ENCODE data around the gene RNF166.
A peak's percentile ranks its signal among the peaks of the same experiment; 100 is the strongest.

RNF166 gene

DNA sequence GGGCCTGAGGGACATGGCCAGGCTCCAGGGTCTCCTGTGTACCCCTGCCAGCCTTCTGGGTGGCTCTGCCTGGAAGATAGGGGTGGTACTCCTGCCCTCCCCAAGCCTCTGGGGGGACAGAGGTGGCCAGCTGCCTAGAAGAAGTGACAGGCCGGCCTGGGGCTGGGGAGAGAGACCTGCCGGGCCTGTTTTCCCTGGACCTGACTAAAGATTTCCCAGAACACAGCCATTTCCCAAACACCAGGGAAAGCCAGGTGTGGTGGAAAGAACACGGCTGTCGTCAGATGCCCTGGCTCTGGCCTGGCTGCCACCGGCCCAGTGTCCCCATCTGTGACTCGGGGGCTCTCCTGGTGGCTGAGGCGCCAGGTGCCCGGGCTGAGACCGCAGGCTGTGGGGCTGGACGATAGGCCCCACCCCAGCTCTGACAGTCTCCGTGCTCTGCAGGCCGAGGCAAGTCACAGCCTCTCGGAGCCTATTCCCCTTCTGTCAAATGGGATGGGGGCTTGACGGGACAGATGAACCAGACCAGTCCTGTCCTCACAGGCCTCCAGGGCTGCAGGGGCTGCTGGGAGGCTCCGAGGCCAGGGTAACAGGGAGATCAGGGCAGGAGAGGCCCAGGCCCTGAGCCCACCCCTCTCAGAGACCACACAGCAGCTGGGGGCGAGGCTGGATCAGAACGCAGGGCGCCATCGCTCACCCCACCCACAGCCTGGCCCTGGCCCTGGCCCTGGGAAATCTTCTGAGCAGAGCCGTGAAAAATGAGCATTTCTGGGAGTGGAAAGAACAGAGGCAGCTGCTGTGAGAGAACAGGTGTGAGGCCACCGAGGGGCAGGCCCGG lies 33.1 kb upstream of the RNF166 start:
- no peak for DNase-seq

DNA sequence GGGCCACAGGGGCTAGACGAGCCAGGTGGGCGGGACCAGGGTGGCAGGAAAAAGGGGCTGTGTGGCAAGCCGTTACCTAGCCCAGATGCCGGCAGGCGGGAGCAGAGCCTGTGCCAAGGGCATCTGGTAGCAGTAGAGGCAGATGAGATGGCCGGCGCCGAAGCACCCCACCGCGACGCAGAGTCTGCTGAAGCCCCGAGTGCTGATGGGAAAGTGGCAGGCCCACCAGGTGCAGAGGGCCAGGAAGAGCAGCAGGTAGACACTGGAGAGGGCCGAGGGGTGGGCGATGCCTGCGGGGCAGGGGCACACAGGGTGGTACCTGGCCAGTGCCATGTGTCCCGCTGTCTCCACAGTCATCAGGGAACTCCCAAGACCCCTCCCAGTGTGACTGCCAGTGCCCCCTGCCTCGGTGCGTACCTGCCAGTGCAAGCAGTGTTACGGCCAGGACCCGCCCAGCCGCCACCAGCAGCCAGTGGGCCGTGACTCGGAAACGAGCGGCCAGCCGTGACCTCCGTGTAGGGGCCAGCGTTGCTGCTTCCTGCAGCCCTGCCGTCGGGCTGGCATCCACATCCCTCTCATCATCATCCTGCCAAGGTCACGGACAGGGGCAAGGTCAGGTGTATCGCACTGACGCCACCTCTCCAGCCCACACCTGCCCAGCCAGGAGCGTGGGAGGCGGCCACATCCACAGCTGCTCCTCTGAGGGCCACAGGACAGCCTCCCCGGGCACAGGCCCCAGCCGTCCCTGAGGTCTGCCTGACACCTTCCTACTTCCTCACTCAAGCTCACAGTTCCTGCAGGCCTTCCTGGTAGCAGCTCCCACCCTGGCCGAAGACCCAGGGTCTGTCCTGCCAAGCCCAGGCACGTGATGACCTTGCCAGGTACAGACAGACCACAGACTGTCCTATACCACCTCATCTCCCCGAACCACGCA lies 32.2 kb upstream of the RNF166 start:
- no peak for DNase-seq

DNA sequence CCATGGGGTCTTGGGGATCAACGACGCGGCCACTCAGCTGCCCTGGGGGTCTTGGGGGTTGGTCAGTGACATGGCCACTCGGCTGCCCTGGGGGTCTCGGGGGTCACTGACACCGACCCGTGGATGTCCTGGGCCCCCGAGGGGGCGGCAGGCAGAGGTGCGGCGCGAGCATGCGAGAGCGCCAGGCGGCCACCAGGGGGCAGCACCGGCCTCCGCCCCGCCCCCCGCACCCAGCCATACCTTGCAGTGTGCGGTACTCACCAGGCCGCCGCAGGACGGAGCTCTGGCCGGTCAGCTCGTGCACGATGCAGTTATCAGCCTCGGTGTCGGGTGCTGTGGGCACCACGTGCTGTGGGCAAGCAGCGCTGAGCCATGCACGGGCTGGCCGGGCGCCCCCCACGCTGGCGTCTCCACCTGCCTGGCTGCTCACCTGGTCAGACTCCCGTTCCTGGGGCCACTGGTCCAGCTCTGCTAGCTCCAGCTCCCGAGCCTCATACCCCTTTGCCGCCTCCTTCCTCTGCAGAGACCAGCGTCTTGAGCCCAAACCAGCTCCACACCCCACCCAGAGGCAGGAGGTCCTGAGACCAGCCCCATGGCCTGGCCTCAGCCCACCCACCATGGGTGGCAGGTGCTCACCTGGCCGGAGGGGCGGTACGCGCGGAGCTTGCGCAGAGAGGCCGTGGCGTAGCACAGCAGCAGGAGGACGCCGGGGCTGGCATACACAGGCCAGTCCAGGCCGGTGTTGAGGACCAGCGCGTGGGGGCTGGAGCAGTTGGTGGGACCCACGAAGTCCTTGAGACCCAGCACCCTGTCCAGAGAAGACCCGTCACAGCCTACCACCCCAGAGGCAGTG lies 31.3 kb upstream of the RNF166 start:
- peak; percentile 28 for DNase-seq

DNA sequence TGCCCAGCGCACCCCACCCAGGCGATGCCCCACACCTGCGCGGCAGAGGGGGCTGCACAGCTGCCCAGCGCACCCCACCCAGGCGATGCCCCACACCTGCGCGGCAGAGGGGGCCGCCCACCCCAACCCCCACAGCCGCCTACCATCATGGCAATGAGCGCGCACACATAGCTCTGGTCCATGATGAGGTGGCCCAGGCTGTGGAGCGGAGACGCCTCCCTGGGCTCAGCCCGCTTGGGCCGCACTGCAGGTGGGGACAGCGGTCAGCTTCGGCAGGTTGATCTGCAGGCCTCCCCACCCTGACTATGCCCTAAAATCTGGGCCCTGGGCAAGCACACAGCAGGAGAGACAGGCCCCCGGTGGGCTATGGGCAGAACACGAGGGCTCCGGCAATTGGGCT lies 30.3 kb upstream of the RNF166 start:
- no peak for DNase-seq

DNA sequence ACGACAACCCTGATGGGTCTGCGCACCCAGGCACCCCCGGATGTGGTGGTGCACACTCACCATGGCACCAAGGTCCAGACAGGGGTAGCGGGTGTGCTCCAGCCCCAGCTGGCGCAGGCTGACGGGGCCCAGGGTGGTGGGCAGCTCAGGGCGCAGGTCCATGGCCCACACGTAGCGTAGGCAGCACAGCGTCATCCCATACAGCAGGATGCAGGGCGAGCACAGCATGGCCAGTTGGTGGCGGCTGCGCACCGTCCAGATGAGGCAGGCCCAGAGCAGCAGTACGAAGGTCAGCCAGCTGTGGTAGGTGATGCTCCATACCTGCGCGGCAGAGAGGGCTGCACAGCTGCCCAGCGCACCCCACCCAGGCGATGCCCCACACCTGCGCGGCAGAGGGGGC lies 29.9 kb upstream of the RNF166 start:
- DNase-seq = no peak

DNA sequence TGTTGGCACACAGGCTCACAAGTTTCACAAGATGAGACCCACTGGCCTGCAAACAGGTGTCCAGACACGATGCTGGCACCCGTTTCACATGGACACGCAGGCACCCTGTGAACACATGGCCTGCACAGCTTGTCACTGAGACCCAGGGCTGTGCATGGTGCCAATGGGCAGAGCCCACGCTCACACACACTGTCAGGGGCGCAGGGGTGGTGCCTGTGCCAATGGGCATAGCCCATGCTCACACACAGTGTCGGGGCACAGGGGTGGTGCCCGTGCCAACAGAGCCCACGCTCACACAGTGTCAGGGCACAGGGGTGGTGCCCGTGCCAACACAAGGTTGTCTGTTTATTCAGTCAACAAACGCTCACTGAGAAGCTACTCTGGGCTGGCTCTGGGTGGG lies 29.4 kb upstream of the RNF166 start:
- DNase-seq = no peak

DNA sequence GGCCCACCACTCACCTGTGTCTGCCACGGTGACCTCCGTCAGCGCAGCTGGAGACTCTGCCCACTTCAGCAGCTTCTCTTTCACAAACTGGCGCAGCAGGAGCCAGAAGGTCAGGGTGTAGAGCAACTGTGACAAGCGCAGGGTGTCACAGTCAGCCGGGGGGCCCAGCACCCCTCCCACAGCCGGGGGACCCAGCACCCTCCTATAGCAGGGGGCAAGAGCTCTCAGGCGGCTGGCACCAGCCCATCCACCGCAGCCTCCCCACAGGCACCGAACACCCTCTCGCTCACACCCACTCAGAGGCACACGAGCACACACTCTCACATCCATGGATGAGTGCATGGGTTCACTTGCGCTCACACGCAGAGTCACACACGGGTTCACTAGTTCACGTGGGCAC lies 28.9 kb upstream of the RNF166 start:
- DNase-seq = no peak

DNA sequence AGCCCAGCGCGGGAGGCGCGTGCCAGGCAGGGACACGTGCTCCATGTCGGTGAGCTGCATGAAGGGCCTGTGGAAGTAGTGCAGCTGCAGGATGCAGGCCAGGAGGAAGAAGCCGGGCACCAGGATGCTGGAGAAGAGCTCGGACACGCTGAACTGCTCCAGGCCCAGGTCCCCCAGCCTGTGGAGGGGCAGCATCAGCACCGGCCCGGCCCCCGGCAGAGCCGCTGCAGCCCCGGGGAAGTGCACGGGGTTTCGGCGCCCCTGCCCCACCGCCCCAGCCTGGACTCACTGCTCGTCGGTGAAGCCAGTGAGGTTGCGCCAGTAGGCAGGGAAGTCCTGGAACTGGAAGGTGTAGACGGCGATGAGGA lies 28.1 kb upstream of the RNF166 start:
- no peak for DNase-seq

DNA sequence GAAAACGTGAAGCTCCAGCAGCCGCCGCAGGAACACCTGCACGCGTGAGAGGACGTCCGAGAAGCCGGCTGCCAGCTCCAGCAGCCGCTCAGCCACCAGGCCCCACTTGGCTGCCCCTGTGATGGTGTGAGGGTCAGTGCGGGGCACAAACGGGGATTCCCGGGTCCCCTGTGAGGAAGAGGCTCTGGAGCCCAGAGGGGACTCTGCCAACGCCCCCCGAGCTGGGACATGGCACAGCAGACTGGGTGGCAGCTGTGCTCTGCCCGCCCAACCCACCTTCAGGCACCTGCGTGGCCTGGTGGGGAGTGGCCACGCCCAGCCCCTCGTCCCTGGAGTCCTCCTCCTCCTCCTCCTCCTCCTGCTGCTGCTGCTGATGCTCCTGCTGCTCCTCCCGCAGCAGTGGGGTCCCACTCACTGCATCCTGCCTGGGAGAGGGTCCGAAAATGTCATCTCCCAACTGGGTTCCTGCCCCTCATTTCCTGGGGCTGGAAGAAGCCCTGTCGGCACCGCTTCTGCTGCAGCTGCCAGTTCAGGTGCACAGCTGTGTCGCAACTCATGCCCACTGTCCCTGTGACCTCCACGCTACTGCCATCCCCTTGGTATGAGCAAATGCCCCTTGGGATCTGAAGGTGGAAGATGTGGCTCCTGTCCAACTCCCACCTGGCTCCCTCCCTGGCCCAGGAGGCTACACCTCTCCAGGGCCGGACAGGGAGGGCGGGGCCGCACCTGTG lies 27.6 kb upstream of the RNF166 start:
- DNase-seq = no peak

DNA sequence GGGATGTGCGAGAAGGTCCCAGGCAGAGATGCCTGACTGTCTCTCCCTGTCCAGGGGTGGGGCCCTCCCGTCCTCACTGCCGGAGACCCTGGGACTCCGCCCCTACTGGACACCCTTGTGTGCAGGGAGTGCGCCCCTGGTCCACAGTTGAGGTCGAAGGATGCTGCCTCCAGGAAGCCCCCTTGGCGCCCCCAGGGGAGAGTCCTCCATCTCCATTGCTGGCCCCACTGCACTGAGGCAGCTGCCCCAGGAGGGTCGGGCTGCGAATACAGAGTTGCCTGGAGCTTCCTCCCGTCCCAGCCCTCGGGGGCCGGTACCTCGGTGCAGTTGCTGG lies 26.7 kb upstream of the RNF166 start:
- DNase-seq = no peak

DNA sequence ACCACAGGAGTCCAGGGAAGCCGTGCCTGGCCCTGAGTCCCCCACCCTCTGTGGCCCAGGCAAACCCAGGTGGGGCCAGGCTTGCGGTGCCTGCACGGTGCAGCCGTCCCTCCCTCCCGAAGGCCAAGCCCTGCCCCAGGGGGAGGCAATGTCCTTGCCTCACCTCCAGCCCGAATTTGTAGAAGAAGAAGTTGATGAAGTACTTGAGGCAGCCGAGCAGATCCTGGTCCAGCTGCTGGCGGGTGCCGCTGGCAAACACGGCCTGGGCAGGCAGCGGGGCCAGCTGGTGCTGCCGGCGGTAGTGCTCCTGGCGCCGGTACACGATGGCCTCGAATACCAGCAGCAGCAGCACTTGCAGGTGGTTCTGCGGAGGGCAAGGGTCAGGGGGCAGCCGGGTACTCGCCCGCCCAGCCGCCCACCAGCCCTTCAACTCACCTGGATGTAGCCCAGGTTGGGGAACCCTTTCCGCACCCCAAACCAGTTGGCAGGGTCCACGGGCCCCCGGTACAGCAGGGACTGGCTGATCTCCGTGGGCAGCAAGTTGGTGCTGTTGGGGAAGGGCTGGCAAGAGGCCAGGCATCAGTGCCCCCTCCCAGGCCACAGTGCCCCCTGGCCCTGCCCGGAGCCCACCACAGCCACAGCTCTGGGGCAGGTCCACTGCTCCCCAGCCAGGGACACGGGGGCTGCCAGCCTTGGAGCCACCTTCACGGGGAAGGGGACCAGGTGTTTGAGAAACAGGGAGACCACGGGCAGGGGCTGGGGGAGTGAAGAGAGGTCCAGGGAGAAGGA lies 26.2 kb upstream of the RNF166 start:
- DNase-seq = no peak

DNA sequence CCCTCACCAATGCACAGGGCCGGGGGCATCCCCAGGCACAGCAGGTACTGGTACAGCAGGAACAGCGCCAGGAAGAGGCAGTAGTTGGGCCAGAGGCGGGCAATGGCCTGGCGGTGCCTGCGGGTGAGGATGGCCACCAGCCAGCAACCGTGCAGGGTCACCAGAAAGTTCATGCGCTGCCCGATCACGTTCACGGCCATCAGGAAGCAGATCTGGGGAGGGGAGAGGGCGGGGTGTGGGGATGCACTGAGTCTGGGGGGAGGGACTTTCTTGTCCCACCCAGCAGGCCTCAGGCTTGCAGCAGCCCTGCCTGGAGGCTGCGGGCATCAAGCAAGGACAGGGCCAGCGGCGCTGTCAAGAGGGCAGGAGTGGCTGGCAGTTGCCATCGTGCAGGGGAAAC lies 25.5 kb upstream of the RNF166 start:
- DNase-seq = no peak

DNA sequence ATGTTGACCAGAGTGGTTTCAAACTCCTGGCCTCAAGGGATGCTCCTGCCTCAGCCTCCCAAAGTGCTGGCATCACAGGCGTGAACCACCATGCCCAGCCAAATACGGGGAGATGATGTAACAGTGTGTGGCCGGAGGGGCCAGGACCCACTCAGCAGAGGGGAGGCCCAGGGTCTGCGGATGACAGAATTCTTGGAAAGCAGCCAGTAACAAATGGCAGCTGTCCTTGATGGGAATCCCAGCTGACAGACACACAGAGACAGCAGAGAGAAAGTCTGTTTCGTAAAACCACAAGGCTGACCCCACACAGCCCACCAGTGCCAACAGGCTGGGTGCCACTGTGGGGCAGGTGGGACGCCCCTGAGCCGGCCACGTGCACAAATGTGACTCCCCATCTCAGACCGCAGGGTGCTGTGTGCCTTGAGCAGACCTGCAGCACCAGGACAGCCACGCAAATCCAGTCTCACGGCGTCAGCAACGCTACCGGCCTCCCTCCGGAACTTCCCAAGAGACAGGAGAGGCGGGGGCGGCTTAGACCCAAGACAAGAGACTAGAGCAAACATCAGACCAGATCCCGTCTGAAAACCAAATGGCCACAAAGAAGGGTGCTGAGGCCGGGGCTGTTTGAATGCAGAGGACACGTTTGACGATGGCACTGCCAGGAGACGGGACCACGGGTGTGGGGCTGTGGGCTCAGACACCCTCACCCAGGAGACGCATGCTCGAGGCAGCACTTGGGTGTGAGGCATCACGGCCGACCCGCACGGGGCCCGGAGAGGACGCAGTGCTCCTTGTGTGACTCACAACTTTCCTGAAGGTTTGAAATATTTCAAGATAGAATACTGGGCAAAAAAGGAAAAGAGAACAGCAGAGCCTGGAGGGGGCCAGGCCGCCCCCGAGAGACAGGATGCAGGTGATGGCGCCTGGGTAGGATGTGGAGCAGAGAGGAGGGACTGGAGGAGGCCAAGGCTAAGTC lies 24.7 kb upstream of the RNF166 start:
- DNase-seq = no peak

DNA sequence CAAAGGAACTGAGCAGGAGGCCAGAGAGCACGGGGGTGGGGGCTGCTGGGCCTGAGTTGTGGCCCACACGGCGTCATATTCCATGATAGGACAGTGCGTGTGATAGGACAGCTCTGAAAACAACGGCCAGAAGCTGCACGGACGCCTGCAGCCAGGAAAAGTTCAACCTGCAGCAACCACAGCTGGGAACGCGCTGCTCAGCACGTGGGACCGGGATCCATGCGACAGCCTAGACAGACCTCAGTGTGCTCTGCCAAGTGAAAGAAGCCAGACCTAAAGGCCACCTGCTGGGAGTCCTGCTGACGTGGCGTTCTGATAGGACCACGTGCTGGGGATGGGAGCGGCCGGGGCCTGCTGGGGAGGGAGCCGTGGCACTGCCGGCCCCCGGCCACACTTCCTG lies 21.7 kb upstream of the RNF166 start:
- no peak for DNase-seq

DNA sequence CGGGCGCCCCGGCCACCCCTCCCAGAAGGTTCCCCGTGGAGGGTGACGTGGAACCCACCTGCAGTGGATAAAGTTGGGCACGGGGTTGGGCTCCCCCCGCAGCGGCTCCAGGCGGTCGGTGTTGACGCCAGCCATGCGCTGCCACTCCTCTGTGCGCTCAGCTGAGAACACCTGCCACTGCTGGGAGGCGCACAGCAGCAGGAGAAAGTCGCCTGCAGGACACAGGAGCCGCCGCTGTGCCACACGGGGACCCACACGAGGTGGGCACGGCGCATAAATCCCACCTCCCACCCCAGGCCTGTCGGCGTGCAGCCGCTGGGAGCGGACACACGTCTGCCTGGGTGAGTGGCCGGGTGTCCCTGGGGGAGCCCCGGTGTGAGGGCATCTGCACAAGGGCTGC lies 20.8 kb upstream of the RNF166 start:
- DNase-seq = no peak

DNA sequence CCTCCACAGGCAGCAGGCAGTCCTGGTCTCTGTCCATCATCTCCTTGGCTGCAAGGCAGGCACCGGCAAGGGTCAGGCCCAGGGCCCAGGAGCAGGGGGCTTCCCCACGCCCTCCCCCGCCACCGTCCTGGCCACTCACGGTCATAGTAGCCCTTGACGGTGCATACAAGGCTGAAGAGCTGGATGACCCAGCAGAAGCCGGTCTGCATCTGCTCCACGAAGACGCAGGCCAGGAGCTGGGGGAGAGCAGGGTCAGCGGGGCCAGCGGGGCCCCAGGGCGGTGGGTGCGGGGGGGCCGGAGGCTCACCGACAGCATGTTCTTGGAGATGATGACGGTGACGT lies 20.2 kb upstream of the RNF166 start:
- no peak for DNase-seq

DNA sequence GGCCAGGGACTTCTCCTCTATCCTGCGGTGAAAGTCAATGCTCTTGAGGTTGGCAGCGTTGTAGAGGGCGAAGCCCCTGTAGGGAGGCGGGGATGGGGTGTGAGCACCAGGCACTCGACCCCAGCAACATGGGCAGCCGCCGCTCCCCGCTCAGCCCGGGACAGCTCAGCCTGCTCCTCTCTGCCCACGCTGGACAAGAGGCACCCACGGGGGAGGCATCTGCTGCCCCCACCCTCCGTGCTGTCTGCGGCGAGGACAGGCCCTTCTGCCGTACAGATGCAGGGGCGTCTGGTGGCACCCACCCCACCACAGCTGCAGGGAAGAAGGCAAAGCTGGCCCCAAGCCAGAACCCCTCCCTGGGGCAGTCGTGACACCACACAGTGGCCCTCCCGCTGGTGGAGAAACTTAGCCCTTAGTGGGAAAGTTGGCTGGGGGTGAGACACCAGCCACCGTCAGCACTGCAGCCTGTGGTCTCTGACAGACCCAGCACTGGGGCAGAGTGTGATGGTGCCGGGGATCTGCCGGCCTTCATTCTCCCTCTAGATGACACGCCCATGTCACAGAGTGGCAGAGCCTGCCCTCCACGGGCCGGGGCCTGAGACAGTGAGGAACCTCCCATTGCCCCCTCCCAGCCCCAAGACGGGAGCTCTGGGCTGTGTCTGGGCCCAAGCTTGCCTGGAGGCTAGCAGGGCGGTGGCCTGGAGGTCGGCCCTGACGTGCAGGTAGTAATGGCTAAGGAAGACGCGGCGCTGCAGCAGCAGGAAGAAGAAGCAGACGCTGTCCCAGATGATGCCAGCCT lies 19.6 kb upstream of the RNF166 start:
- DNase-seq = no peak

DNA sequence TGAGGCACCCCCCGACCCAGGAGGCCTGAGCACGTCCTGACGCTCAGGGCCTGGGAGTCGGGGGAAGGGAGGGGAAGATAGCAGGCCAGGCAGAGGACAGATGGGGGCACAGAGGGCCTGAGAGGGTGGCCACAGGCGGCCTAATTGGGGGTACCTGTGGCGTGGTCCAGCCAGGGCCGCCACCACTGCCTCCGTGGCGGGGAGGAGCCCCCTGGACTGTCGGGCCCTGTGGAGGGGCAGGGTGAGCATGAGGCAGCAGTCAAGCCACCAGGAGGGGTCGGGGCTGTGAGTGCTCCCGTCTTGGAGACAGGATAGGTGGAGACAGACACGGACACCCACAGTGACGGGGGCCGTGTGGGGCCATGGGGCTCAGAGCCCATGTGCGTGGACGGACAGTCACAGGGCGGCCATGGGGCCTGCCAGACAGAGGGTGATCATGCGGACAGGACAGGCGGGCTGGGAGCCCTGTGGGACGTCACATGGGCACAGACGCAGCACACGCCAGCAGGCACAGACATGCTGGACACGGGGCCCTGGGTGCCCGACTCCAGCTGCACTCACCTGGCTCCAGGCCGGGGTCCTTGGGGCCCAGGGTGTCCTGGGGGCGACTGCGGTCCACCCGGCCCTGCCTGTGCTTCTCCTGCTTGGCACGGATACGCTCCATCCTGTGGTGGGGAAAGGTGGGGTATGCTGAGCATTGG lies 18.8 kb upstream of the RNF166 start:
- no peak for DNase-seq

DNA sequence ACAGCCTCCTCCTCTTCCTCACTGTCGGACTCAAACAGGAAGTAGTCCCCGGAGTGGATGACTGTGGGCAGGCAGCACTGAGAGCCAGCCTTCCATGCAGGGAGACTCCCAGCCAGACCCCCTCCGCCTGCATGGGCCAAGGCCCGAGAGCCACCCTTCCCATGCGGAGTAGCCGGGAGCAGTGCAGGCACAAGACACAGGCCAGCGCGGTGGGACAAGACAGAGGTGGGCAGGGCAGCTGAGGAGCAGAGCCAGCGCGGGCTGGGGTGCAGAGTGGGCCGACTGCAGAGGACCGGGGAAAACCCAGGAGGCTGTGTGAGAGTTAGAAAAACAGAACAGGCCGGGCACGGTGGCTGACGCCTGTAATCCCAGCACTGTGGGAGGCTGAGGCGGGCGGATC lies 17.7 kb upstream of the RNF166 start:
- no peak for DNase-seq
